GM19397 (cell line): ENCODE data around the gene IL17RE.
"Not testable (repeated sequence)": the region's sequence is repeated elsewhere in the genome, so short reads cannot be mapped to it uniquely, and the experiment has no call there.

Experiments
- ATAC-seq: cut with Tn5 transposase; IDR thresholded peaks from one replicate; pipeline ENCODE4 v1.9.1; 2021; ENCODE audit warnings: mild to moderate bottlenecking, moderate library complexity; ENCODE audit not compliant: unreplicated experiment

IL17RE gene

GRCh38 chr3:9902372-9903237 is at the start of gene IL17RE:
IL17RE (plus strand) TSS chr3:9902848; CDS start chr3:9902933, 85 bp downstream.
- ATAC-seq = no peak

DNA sequence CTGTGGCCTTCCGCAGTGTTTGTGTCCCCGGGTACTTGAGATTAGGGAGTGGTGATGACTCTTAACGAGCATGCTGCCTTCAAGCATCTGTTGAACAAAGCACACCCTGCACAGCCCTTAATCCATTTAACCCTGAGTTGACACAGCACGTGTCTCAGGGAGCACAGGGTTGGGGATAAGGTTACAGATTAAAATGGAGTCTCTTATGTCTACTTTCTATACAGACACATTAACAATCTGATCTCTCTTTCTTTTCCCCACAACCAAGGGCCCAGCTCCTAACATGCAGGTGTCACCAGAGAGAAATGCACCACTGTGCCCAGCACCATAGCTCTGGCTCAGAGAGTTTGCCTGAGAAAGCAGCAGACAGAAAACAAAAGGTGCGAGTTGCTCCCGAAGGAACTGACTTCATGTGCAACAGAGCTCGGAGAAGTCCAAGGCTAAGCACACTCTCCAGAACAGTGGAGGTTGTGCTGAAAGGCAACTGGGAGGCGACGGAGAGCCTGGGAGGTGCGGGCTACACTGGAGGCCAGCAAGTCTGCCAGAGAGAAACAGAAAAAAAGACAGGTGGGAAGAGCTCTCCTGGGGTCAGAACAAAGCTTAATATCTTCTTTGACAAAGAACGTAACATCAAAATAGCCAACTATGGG is 48.2 kb upstream of the IL17RE start:
- not testable (repeated sequence) for ATAC-seq

DNA sequence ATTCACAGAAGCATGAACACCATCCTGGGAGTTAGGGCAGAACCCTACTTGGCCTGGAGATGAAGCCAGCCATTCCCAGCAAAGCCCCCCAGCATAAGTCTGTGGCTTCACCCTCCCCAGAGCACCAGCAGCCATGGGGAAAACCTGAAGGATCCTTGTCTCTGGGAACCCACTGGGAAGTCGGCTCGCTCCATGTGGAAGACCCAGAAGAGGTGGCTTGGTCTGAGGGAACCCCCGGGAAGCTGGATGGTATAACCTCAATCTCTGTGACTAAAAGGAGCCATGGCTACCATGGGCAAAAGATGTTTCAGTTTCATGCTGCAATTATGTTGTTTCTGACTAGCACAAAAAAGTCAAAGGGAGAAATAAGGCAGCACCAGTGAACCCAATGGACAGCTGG is 47.1 kb upstream of the IL17RE start:
- ATAC-seq = no peak

GRCh38 chr3:9859530-9860025 is 43.1 kb upstream of the IL17RE start:
- no peak for ATAC-seq

- ATAC-seq = no peak
Measured at GRCh38 chr3:9861201-9861600, 41.4 kb upstream of the IL17RE start.

DNA sequence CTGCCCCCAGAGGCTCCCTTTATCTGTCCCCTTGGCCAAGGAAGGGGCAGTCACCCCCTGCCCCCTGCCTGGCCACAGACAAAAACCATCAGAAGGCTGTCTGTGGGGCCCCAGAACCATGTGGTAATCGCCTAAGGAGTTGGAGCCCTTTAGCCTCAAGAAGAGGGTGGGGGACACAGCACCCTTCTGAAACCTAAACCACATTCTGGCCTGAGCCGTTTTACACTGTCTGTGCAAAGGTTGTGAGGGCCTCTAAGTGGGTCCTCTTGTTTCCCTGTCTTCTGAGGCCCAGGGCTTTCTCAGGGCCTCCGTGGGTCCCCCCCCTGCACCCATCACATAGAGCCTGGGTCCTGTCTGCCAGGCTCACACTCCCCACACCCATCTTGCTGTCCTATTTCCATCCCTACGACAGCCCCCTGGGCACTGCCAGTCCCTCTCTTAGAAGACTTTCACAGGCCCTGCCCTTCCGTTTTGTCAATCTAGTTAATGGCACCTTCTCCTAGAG is 41.0 kb upstream of the IL17RE start:
- ATAC-seq = no peak

GRCh38 chr3:9862391-9863057 is 40.1 kb upstream of the IL17RE start:
- no peak for ATAC-seq

DNA sequence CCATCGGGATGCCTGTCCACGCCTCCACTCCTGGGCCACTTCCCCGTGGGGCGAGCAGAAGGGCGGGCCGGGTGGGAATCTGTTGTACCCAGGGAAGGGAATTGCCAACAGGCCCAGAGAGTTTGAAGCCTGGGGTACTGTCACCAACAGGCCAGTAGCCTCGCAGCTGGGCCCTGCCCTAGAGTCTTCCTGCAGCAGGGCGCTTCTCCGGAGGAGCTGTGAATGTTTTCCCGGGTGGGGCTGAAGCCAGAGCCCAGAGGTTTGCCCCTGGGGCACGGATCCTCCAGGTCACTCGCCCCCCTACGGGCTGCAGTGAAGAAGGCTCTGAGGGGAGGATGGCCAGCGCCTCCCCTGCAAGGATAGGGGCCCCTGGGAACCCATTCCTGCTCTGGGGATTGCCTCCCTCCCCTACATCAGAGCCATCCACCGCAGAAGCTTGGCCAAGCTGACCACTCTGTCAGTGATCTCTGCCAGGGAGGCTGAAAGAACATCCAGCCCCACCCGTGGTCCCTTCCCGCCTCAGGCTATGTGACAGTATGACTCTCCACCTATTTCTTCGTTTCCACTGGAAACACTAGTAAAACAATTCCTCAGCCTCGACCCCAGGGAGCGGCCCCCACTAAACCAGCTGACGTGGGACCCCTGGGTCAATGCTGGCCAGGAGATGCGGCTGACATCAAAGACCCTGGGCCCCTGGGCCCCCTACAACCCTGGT is 39.4 kb upstream of the IL17RE start:
- no peak for ATAC-seq

DNA sequence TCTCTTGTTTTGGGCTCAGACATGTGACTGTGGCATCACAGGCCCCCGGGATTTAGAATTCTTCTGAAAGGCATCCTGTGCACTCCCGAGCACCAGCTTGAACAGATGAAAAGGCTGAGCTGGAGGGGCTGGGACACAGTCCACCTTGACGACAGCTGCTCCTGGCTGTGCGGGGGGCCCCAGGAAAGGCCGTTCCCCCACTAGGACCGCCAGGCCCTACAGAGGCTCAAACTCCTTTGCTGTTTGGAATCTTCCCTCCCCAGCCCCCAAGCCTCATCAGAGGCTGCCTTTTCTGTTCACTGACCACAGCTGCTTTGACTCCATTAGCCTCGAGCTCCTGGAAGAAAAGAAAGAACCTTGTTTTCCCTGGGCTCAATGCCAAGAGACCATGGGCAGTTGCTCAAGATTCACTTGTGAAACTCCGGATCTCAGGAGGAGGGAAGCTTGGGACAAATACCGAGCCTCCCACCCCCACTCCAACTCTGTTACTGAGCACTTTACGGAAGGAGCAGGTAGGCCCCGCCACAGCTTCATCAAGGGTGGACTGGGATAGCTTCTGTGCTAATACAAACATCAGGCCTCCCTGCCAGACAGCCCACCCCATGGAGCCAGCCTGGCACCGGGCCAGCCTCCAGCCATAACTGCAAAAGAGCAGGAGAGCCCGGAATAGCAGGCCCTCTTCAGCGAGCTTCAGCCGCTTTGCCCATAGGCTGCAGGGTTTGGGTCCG is 38.3 kb upstream of the IL17RE start:
- ATAC-seq = no peak

DNA sequence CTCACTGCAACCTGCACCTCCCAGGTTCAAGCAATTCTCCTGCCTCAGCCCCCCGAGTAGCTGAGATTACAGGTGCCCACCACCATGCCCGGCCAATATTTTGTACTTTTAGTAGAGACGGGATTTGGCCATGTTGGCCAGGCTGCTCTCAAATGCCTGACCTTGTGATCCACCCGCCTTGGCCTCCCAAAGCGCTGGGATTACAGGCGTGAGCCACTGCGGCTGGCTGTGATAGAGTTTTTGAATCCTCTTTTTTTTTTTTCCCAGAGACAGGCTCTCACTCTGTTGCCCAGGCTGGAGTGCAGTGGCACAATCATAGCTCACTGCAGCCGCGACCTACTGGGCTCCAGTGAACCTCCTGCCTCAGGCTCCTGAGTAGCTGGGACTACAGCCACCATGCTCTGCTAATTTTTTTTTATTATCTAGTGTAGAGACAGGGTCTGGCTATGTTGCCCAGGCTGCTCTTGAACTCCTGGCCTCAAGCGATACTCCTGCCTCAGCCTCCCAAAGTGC is 37.5 kb upstream of the IL17RE start:
- ATAC-seq = not testable (repeated sequence)

DNA sequence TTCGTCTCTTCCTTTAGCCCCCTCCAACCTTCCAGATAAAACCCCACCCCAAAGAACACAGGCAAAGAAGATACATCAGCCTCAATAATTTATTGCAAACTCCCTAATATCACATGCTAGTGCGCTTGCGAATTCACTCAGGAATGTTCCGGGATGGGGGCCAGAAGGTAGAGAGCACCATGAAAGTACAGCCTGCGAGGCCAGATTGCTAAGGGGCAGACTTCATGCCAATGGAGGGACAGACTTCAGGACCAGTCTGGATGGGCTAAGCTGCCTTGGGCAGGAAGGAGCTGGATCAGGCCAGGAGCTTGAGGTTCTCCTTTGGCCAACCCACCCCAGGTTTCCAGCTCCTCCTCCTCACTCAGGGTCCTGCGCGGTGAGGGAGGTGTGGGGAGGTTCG is 36.0 kb upstream of the IL17RE start:
- no peak for ATAC-seq

DNA sequence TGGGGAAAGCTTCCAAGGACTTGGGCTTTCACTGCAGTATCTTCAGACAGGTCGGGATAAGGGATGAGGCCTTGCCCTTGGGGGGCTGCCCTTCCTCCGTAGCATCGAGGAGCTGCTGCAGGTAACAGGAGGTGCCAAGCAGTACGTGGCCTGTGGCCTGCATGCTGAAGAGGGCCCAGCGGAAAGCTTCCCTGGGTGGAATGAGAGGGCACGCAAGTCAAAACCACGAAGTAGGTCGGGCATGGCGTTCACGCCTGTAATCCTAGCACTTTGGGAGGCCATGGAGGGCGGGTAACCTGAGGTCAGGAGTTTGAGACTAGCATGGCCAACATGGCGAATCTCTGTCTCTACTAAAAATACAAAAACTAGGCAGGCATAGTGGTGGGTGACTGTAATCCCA is 35.5 kb upstream of the IL17RE start:
- ATAC-seq = no peak

GRCh38 chr3:9869955-9870354 is 32.7 kb upstream of the IL17RE start:
- no peak for ATAC-seq

GRCh38 chr3:9870978-9871377 is 31.7 kb upstream of the IL17RE start:
- ATAC-seq = no peak

GRCh38 chr3:9872067-9872466 is 30.6 kb upstream of the IL17RE start:
- ATAC-seq = not testable (repeated sequence)

GRCh38 chr3:9875448-9875847 is 27.2 kb upstream of the IL17RE start:
- ATAC-seq = no peak

GRCh38 chr3:9876255-9876654 is 26.4 kb upstream of the IL17RE start:
- ATAC-seq = not testable (repeated sequence)

- ATAC-seq = no peak
Measured at GRCh38 chr3:9876991-9877390, 25.7 kb upstream of the IL17RE start.

DNA sequence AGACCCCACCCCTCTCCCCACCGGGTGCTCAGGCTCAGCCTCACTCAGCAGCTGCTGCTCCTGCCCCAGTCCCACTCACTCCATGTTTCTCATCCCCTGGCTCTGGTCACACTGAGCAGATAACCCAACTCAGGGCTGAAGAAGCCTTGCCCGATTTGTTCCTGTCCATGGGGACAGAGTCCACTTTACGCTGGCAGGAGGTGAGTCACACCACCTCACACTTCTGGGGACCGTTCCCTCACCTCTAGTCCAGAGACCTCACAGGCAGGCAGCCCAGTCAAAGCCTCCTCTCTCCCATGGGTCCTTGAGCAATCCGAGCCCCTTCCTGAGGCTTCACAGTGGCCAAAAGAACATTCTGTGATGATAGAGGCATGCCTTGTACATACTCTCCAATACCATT is 23.9 kb upstream of the IL17RE start:
- ATAC-seq = no peak
